Measurements from ENCODE around the gene CHMP4B. TPM values are rescaled to one million over a fixed set of nuclear protein-coding genes. Genes with fewer than 3 reads are reported as not detected.

CHMP4B gene
- total RNA-seq, 1 experiment from 2014 or later: 87.5 TPM

DNA sequence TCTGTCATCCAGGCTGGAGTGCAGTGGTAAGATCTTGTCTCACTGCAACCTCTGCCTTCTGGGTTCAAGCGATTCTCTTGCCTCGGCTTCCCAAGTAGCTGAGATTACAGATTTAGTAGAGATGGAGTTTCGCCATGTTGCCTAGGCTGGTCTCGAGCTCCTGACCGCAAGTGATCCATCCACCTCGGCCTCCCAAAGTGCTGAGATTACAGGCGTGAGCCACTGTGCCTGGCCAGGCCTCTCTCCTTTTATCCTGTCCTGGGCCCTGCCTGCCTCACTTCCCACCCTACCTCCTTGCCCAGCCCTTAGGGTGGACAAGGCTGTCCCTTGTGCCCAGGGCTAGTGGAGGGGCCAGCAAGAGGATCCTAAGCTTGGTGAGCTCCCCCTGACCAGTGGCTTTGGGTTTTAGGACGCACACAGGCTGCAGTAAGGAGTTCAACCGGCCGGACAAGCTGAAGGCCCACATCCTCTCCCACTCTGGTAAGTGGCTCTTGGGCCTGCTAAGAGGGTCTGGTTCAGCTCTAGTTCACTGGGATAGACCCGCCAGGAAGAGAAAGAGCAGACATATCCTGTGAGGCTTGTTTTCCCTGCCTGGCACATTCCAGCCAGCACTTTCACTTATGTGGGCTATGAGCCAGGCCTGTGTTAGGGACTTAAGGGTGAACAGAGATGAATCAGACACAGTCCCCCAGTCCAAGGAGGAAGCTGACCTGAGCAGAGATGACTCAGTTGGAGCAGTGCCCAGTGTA lies 21.9 kb upstream of the CHMP4B start:
- no TSS peak for BruUV-seq (replicated peaks)
- Histone ChIP-seq H3K4me1 (ENCODE audit: control insufficient read depth, insufficient read depth, low read length) (peaks cover 22% of the 10 kb centered on the region), H3K4me3 (ENCODE audit: low read depth in 2 of 2, low read length in 2 of 2) (no peak overlapping the region), H3K27me3 (ENCODE audit: control insufficient read depth, insufficient read depth, low read length) (no peaks in the 10 kb centered on the region), H3K9me3 (ENCODE audit: control insufficient read depth, insufficient read depth, low read depth, low read length) (no peaks in the 10 kb centered on the region), H3K27ac (ENCODE audit: low read length) (peak overlapping the region; percentile 78), H3K36me3 (ENCODE audit: control insufficient read depth, insufficient read depth, low read length) (no peaks in the 10 kb centered on the region)
- intact Hi-C loops (cut with micrococcal nuclease; ENCODE audit: unreplicated experiment): no loop called here
- DNase-seq (ENCODE audit: low read depth, low spot score) (peak; percentile 97), ATAC-seq (peak; percentile 92)
- POLR2A ChIA-PET: interaction anchor here (0.6 to 0.7 kb wide), 2 partner anchors 25 to 31 kb away, joined by 3 to 5 read pairs; no protein-coding TSS in a partner anchor
- CTCF ChIA-PET: interaction anchor here (0.7 kb wide), 1 partner anchor 73 kb away, joined by 3 read pairs; no protein-coding TSS in a partner anchor
- in situ Hi-C loops (cut with HindIII; ENCODE audit: low pct_unique_long_range_greater_than_20kb, low sequenced_read_pairs): no loop called here
- TF ChIP-seq SIN3A (IDR thresholded peaks at IDR 0.05; ENCODE audit: borderline replicate concordance, insufficient read depth, low read depth, low read length): no peak
- peak; percentile 65 for TF ChIP-seq POLR2AphosphoS5 (IDR thresholded peaks at IDR 0.05; ENCODE audit: low read depth, low read length)

GRCh38 chr20:33789858-33790182 lies 21.3 kb upstream of the CHMP4B start:
- DNase-seq (ENCODE audit: low read depth, low spot score) (no peak), ATAC-seq (0 out of 2 replicates have a peak, but pooled peaks have one; percentile 1)
- H3K9me3 ChIP-seq (ENCODE audit: control insufficient read depth, insufficient read depth, low read depth, low read length): no peaks in the 10 kb centered on the region
- no peaks in the 10 kb centered on the region for H3K27me3 ChIP-seq (ENCODE audit: control insufficient read depth, insufficient read depth, low read length)
- TF ChIP-seq, protein P1, sequence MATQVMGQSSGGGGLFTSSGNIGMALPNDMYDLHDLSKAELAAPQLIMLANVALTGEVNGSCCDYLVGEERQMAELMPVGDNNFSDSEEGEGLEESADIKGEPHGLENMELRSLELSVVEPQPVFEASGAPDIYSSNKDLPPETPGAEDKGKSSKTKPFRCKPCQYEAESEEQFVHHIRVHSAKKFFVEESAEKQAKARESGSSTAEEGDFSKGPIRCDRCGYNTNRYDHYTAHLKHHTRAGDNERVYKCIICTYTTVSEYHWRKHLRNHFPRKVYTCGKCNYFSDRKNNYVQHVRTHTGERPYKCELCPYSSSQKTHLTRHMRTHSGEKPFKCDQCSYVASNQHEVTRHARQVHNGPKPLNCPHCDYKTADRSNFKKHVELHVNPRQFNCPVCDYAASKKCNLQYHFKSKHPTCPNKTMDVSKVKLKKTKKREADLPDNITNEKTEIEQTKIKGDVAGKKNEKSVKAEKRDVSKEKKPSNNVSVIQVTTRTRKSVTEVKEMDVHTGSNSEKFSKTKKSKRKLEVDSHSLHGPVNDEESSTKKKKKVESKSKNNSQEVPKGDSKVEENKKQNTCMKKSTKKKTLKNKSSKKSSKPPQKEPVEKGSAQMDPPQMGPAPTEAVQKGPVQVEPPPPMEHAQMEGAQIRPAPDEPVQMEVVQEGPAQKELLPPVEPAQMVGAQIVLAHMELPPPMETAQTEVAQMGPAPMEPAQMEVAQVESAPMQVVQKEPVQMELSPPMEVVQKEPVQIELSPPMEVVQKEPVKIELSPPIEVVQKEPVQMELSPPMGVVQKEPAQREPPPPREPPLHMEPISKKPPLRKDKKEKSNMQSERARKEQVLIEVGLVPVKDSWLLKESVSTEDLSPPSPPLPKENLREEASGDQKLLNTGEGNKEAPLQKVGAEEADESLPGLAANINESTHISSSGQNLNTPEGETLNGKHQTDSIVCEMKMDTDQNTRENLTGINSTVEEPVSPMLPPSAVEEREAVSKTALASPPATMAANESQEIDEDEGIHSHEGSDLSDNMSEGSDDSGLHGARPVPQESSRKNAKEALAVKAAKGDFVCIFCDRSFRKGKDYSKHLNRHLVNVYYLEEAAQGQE (IDR thresholded peaks at IDR 0.05; ENCODE audit: insufficient read depth in 1 of 2, low read depth in 2 of 2, low read length in 1 of 2): no peak
- no peak for TF ChIP-seq POLR2AphosphoS5 (IDR thresholded peaks at IDR 0.05; ENCODE audit: low read depth, low read length)
- in situ Hi-C loops (cut with HindIII; ENCODE audit: low pct_unique_long_range_greater_than_20kb, low sequenced_read_pairs) (no loop called here), intact Hi-C loops (cut with micrococcal nuclease; ENCODE audit: unreplicated experiment) (no loop called here)
- POLR2A ChIA-PET: no interaction called here
- peaks cover 22% of the 10 kb centered on the region for H3K4me1 ChIP-seq (ENCODE audit: control insufficient read depth, insufficient read depth, low read length)
- CTCF ChIA-PET: interaction anchor here (0.7 kb wide), 1 partner anchor 73 kb away, joined by 3 read pairs; no protein-coding TSS in a partner anchor
- peak overlapping the region; percentile 78 for H3K27ac ChIP-seq (ENCODE audit: low read length)
- no peaks in the 10 kb centered on the region for H3K36me3 ChIP-seq (ENCODE audit: control insufficient read depth, insufficient read depth, low read length)
- no peak overlapping the region for H3K4me3 ChIP-seq (ENCODE audit: low read depth in 2 of 2, low read length in 2 of 2)
- no TSS peak for BruUV-seq (replicated peaks)

- TF ChIP-seq, protein P1 (IDR thresholded peaks at IDR 0.05; ENCODE audit: insufficient read depth in 1 of 2, low read depth in 2 of 2, low read length in 1 of 2): no peak
- H3K27me3 ChIP-seq (ENCODE audit: control insufficient read depth, insufficient read depth, low read length): no peaks in the 10 kb centered on the region
- in situ Hi-C loops (cut with HindIII; ENCODE audit: low pct_unique_long_range_greater_than_20kb, low sequenced_read_pairs) (no loop called here), intact Hi-C loops (cut with micrococcal nuclease; ENCODE audit: unreplicated experiment) (no loop called here)
- no peaks in the 10 kb centered on the region for H3K9me3 ChIP-seq (ENCODE audit: control insufficient read depth, insufficient read depth, low read depth, low read length)
- no TSS peak for BruUV-seq (replicated peaks)
- ATAC-seq (no peak), DNase-seq (ENCODE audit: low read depth, low spot score) (no peak)
- no peaks in the 10 kb centered on the region for H3K36me3 ChIP-seq (ENCODE audit: control insufficient read depth, insufficient read depth, low read length)
- ChIA-PET POLR2A (no interaction called here), CTCF (no interaction called here)
- H3K4me3 ChIP-seq (ENCODE audit: low read depth in 2 of 2, low read length in 2 of 2): no peak overlapping the region
- no peak overlapping the region for H3K27ac ChIP-seq (ENCODE audit: low read length)
- H3K4me1 ChIP-seq (ENCODE audit: control insufficient read depth, insufficient read depth, low read length): peaks cover 22% of the 10 kb centered on the region
Observed at GRCh38 chr20:33790566-33790965, 20.6 kb upstream of the CHMP4B start.
